Endothelial cell of umbilical vein (primary cell): ENCODE data around the gene SPRN. TPM values are rescaled to one million over a fixed set of nuclear protein-coding genes. Genes with fewer than 3 reads are reported as not detected.

Experiments
- BruUV-seq: library from RNA; stranded (reverse); fragments of 400-500 nt; replicated peaks from 2 replicates; lab custom pipeline; 2021; lab: Mats Ljungman, UMichigan
- CTCF ChIA-PET: fragments of 300-600, 350-600 bp; sonication (Branson Sonifier 250); formaldehyde crosslinking; loops from one replicate; lab custom pipeline; 2021; ENCODE audit warnings: antibody characterized with exemption, inconsistent platforms; lab: Charles Lee
- POLR2A ChIA-PET: fragments of 300-600, 350-600 bp; sonication (Branson Sonifier 250); formaldehyde crosslinking; loops from one replicate; lab custom pipeline; 2021; ENCODE audit warnings: antibody characterized with exemption, inconsistent platforms; lab: Charles Lee
- DNase-seq: peaks from one replicate; pipeline ENCODE4 v3.0.0-alpha.2; 2011; ENCODE audit warnings: low read depth, low spot score
- FAIRE-seq: peaks from 2 replicates; lab custom pipeline; 2011; peaks lifted over from hg19 to GRCh38; lab: Jason Lieb, UNC
- H2AFZ ChIP-seq: 2 replicates; pipeline ENCODE4 v1.6.0; 2012; ENCODE audit warnings: low read depth, low read length, control low read depth, inconsistent platforms
- H3K27ac ChIP-seq: 2 replicates; pipeline ENCODE4 v1.5.1; 2011; ENCODE audit warnings: low read depth, mild to moderate bottlenecking, control low read depth, low read length, moderate library complexity; ENCODE audit not compliant: insufficient read depth
- H3K27me3 ChIP-seq, 2 experiments: 2 replicates each; pipeline versions ENCODE4 v1.6.0 to v1.6.1; 2011; ENCODE audit warnings: low read length in 2 of 2, mixed read lengths in 1 of 2; ENCODE audit not compliant: control insufficient read depth in 2 of 2, insufficient read depth in 2 of 2
- H3K36me3 ChIP-seq, 2 experiments: 2 replicates in 1 of 2; 3 replicates in 1 of 2; pipeline ENCODE4 v1.5.1; 2011; ENCODE audit warnings: low read length in 2 of 2, mild to moderate bottlenecking in 1 of 2, moderate library complexity in 1 of 2; ENCODE audit not compliant: control insufficient read depth in 2 of 2, insufficient read depth in 2 of 2; ENCODE audit errors: extremely low read depth in 1 of 2
- H3K4me1 ChIP-seq: 3 replicates; pipeline ENCODE4 v1.5.1; 2011; ENCODE audit warnings: mild to moderate bottlenecking, low read length; ENCODE audit not compliant: control insufficient read depth, insufficient read depth; ENCODE audit errors: extremely low read depth
- H3K4me2 ChIP-seq: 2 replicates; pipeline ENCODE4 v1.6.1; 2011; ENCODE audit warnings: low read length, control low read depth, mixed read lengths; ENCODE audit not compliant: insufficient read depth
- H3K4me3 ChIP-seq, 3 experiments: fragments of 200-600 bp in 1 of 3; sonication (generic), shearing (Covaris generic) in 1 of 3; replicated peaks in 1 of 3; 2 replicates each; pipeline ENCODE4 v1.5.1; 2011 to 2016; ENCODE audit warnings: control low read depth in 3 of 3, low read length in 3 of 3, mild to moderate bottlenecking in 2 of 3, inconsistent platforms in 1 of 3, low read depth in 1 of 3, moderate library complexity in 1 of 3; ENCODE audit not compliant: insufficient read depth in 1 of 3
- H3K79me2 ChIP-seq: 2 replicates; pipeline ENCODE4 v1.6.0; 2012; ENCODE audit warnings: low read length, inconsistent platforms; ENCODE audit not compliant: control insufficient read depth, insufficient read depth
- H3K9ac ChIP-seq: replicated peaks from 2 replicates; pipeline ENCODE3; 2011; ENCODE audit warnings: low read length, control low read depth; ENCODE audit not compliant: insufficient read depth; ENCODE audit errors: extremely low read depth
- H3K9me1 ChIP-seq: replicated peaks from 3 replicates; pipeline ENCODE4 v1.6.0; 2011; ENCODE audit warnings: mild to moderate bottlenecking, low read length; ENCODE audit not compliant: control insufficient read depth, insufficient read depth; ENCODE audit errors: extremely low read depth
- H3K9me3 ChIP-seq: replicated peaks from 2 replicates; pipeline ENCODE4 v1.5.1; 2012; ENCODE audit warnings: low read length, inconsistent platforms; ENCODE audit not compliant: control insufficient read depth, insufficient read depth
- H4K20me1 ChIP-seq: replicated peaks from 2 replicates; pipeline ENCODE3; 2011; ENCODE audit warnings: mild to moderate bottlenecking, low read length; ENCODE audit not compliant: control insufficient read depth, insufficient read depth; ENCODE audit errors: extremely low read depth
- EZH2 ChIP-seq: IDR thresholded peaks from 2 replicates; pipeline ENCODE4 v1.6.1; 2012; ENCODE audit warnings: borderline replicate concordance, low read depth, mild to moderate bottlenecking, moderate library complexity, low read length, inconsistent platforms; ENCODE audit not compliant: severe bottlenecking
- FOS ChIP-seq: IDR thresholded peaks from 2 replicates; pipeline ENCODE4 v1.6.1; 2011; ENCODE audit warnings: mild to moderate bottlenecking, low read length, moderate library complexity, borderline replicate concordance; ENCODE audit not compliant: insufficient read depth
- GATA2 ChIP-seq: IDR thresholded peaks from 2 replicates; pipeline ENCODE4 v1.7.0; 2011; ENCODE audit warnings: low read depth, mild to moderate bottlenecking, moderate library complexity, mixed read lengths, low read length; ENCODE audit not compliant: insufficient read length, insufficient read depth
- JUN ChIP-seq: IDR thresholded peaks from 2 replicates; pipeline ENCODE4 v1.6.1; 2011; ENCODE audit warnings: borderline replicate concordance, low read depth; ENCODE audit not compliant: insufficient read length, insufficient read depth
- MAX ChIP-seq: IDR thresholded peaks from 2 replicates; pipeline ENCODE4 v1.6.1; 2011; ENCODE audit not compliant: insufficient read depth, insufficient read length
- POLR2A ChIP-seq: IDR thresholded peaks from 2 replicates; pipeline ENCODE4 v1.6.1; 2012; ENCODE audit warnings: low read depth, mild to moderate bottlenecking, control low read depth, low read length
- dilution Hi-C: fragments of 300-500 bp; cut with MboI; formaldehyde crosslinking; loops from one replicate; pipeline ENCODE4 v1.15.0; 2019; ENCODE audit warnings: low sequenced_read_pairs; ENCODE audit not compliant: extremely low pct_ligation_motif_present
- intact Hi-C: fragments of 100-400 bp; cut with micrococcal nuclease; formaldehyde crosslinking; loops from one replicate; pipeline ENCODE4 v1.10.0; 2022
- polyA plus RNA-seq, 4 experiments: library from polyadenylated mRNA; depleted of rRNA in 3 of 4; stranded (reverse) in 3 of 4; unstranded in 1 of 4; fragments of >200 nt; gene quantifications; 2 replicates each; pipeline versions ENCODE4 v1.2.1 to v1.2.3, GENCODE V29; 2011 to 2012; ENCODE audit warnings: missing spikeins in 1 of 4
- total RNA-seq: library from RNA; stranded (reverse); gene quantifications from 2 replicates; pipeline ENCODE4 v1.2.3, GENCODE V29; 2021
- TF ChIP-seq, protein P1 (sequence below), 2 donors: IDR thresholded peaks; 1 replicate in 1 of 2; 2 replicates in 1 of 2; pipeline ENCODE4 v1.5.1; 2011; ENCODE audit warnings: low read length in 2 of 2, mild to moderate bottlenecking in 2 of 2, moderate library complexity in 2 of 2, control low read depth in 1 of 2, inconsistent platforms in 1 of 2, low read depth in 1 of 2; ENCODE audit not compliant: insufficient read depth in 1 of 2; ENCODE audit errors: extremely low read depth in 1 of 2

SPRN gene
- total and polyA plus RNA-seq, 2 donors (not counting 3 experiments of a cell fraction or from before 2014, with no cell fraction given) = 0.13 TPM; not detected in 1

DNA sequence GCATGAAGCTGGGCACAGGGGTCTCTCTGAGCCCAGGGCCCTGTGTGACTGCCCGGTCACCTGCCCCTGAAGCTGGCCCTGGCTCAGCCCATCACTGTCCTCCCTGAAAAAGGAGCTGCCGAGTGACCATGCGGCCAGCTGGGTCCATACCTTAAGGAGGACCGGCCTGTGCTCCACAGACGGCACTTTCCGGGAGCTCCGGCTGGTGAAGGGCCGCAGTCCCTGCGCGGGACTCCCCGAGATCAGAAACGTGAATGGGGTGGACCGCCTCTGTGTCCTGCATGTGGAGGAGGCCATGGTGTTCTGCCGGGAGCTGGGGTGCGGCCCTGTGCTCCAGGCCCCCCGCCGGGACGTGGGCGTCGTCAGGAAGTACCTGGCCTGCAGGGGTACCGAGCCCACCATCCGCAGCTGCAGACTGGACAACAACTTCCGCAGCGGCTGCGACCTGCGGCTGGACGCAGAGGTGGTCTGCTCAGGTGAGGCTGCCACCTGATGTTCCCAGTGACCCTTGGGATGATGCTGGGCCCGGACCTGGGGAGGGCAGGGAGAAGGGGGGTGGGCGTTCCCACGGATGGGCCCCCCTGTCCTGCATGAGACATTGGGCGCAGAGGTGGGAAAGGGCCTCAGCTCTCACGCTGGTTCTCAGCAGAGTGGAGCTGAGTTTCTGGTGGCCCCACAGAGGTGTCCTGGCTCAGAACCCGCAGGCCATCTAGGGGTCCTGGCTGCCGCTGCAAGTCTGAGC is 32.8 kb upstream of the SPRN start:
- no peak overlapping the region for H3K27ac ChIP-seq
- no peaks in the 10 kb centered on the region for H3K79me2 ChIP-seq
- intact Hi-C loops (no loop called here), dilution Hi-C loops (no loop called here)
- H3K9ac ChIP-seq = no peak overlapping the region
- H4K20me1 ChIP-seq = no peaks in the 10 kb centered on the region
- H3K4me3 ChIP-seq = no peak overlapping the region
- H2AFZ ChIP-seq = no peak overlapping the region
- FAIRE-seq = no peak
- H3K4me1 ChIP-seq = no peaks in the 10 kb centered on the region
- ChIA-PET POLR2A (no interaction called here), CTCF (interaction anchor here (1.1 kb wide), 1 partner anchor 19 kb away, joined by 3 read pairs; no protein-coding TSS in a partner anchor)
- no peaks in the 10 kb centered on the region for H3K9me3 ChIP-seq
- BruUV-seq = no TSS peak
- H3K36me3 ChIP-seq = no peaks in the 10 kb centered on the region
- H3K27me3 ChIP-seq = no peaks in the 10 kb centered on the region
- DNase-seq = no peak
- TF ChIP-seq JUN (no peak), GATA2 (no peak), FOS (no peak), POLR2A (no peak), MAX (no peak), EZH2 (no peak)
- TF ChIP-seq, protein P1, sequence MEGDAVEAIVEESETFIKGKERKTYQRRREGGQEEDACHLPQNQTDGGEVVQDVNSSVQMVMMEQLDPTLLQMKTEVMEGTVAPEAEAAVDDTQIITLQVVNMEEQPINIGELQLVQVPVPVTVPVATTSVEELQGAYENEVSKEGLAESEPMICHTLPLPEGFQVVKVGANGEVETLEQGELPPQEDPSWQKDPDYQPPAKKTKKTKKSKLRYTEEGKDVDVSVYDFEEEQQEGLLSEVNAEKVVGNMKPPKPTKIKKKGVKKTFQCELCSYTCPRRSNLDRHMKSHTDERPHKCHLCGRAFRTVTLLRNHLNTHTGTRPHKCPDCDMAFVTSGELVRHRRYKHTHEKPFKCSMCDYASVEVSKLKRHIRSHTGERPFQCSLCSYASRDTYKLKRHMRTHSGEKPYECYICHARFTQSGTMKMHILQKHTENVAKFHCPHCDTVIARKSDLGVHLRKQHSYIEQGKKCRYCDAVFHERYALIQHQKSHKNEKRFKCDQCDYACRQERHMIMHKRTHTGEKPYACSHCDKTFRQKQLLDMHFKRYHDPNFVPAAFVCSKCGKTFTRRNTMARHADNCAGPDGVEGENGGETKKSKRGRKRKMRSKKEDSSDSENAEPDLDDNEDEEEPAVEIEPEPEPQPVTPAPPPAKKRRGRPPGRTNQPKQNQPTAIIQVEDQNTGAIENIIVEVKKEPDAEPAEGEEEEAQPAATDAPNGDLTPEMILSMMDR (IDR thresholded peaks at IDR 0.05; ENCODE audit: extremely low read depth in 1 of 2, insufficient read depth in 1 of 2, low read depth in 1 of 2, low read length in 2 of 2) = no peak
- no peak overlapping the region for H3K4me2 ChIP-seq
- no peaks in the 10 kb centered on the region for H3K9me1 ChIP-seq
